LHCN-M2 (cell line): ENCODE measurements around the gene STK36. TPM values are rescaled to one million over a fixed set of nuclear protein-coding genes. Genes with fewer than 3 reads are reported as not detected.

ENCODE experiments used
- DNase-seq: peaks from one replicate; pipeline ENCODE4 v3.0.0-alpha.2; 2012; ENCODE audit warnings: low read depth
- total RNA-seq: library from RNA; depleted of rRNA; stranded (reverse); fragments of >200 nt; gene quantifications from 2 replicates; pipeline ENCODE4 v1.2.3, GENCODE V29; 2014

STK36 gene
- total RNA-seq, 1 experiment from 2014 or later = 25.8 TPM

GRCh38 chr2:218662827-218663226 lies 9.1 kb upstream of the STK36 start:
- DNase-seq = no peak

GRCh38 chr2:218663901-218664300 lies 8.0 kb upstream of the STK36 start:
- no peak for DNase-seq

GRCh38 chr2:218664653-218665052 lies 7.2 kb upstream of the STK36 start:
- DNase-seq = no peak

- peak; percentile 44 for DNase-seq
Measured at GRCh38 chr2:218671097-218671653, 711 bp upstream of the STK36 start.

GRCh38 chr2:218679119-218679518 lies 7.2 kb downstream of the STK36 start:
- DNase-seq = peak; percentile 26

- no peak for DNase-seq
Measured at GRCh38 chr2:218680061-218680460, 8.2 kb downstream of the STK36 start.

- peak; percentile 73 for DNase-seq
Measured at GRCh38 chr2:218687400-218688060, 15.6 kb downstream of the STK36 start.

- DNase-seq = peak; percentile 18
Measured at GRCh38 chr2:218691234-218691633, 19.3 kb downstream of the STK36 start.

- DNase-seq = peak; percentile 12
Measured at GRCh38 chr2:218694405-218695145, 22.7 kb downstream of the STK36 start.

GRCh38 chr2:218698885-218699284 lies 27.0 kb downstream of the STK36 start:
- DNase-seq = peak; percentile 14

- DNase-seq = no peak
Measured at GRCh38 chr2:218701806-218702205, 29.9 kb downstream of the STK36 start.

- no peak for DNase-seq
Measured at GRCh38 chr2:218703341-218703740, 31.5 kb downstream of the STK36 start.

GRCh38 chr2:218708086-218708485 lies 36.2 kb downstream of the STK36 start:
- DNase-seq = no peak

- DNase-seq = no peak
Measured at GRCh38 chr2:218709908-218710307, 38.0 kb downstream of the STK36 start.

GRCh38 chr2:218710334-218710686 lies 38.4 kb downstream of the STK36 start:
- DNase-seq = no peak

- peak; percentile 96 for DNase-seq
Measured at GRCh38 chr2:218710687-218711549, 39.0 kb downstream of the STK36 start, which contains the start of gene TTLL4. TSS of gene TTLL4 (plus strand) at chr2:218710835. CDS start at chr2:218737677, 26,842 bp downstream.

- DNase-seq = no peak
Measured at GRCh38 chr2:218711550-218711929, 39.7 kb downstream of the STK36 start.

- DNase-seq = no peak
Measured at GRCh38 chr2:218713922-218714321, 42.0 kb downstream of the STK36 start.

GRCh38 chr2:218716070-218716469 lies 44.2 kb downstream of the STK36 start:
- no peak for DNase-seq

GRCh38 chr2:218717262-218717661 lies 45.4 kb downstream of the STK36 start:
- DNase-seq = no peak

- DNase-seq = no peak
Measured at GRCh38 chr2:218718058-218718457, 46.2 kb downstream of the STK36 start.

GRCh38 chr2:218719457-218719856 lies 47.6 kb downstream of the STK36 start:
- DNase-seq = no peak
